Lung microvascular endothelial cell (primary cell): Measurements from ENCODE around the gene SMPD2. TPM values are rescaled to one million over a fixed set of nuclear protein-coding genes. Genes with fewer than 3 reads are reported as not detected.

Experiments
- DNase-seq, 2 donors: peaks; one replicate each; pipeline versions ENCODE4 v3.0.0 to v3.0.0-alpha.2; 2010; ENCODE audit warnings: low read depth in 2 of 2
- total RNA-seq: library from RNA; depleted of rRNA; stranded (reverse); fragments of >200 nt; gene quantifications from 2 replicates; pipeline ENCODE4 v1.2.1, GENCODE V29; 2014

The SMPD2 gene
- total RNA-seq, 1 donor from 2014 or later = 7.3 TPM

- DNase-seq = no peak
Measured at GRCh38 chr6:109483735-109484057, 43.2 kb downstream of the SMPD2 start.

GRCh38 chr6:109484122-109484521 is 43.6 kb downstream of the SMPD2 start:
- DNase-seq = no peak

- DNase-seq = no peak
Measured at GRCh38 chr6:109485266-109485935, 44.9 kb downstream of the SMPD2 start.

GRCh38 chr6:109486068-109486467 is 45.5 kb downstream of the SMPD2 start:
- DNase-seq = no peak

- DNase-seq = no peak
Measured at GRCh38 chr6:109488001-109488400, 47.5 kb downstream of the SMPD2 start.

- DNase-seq = no peak
Measured at GRCh38 chr6:109490713-109491112, 50.2 kb downstream of the SMPD2 start.

- DNase-seq = no peak
Measured at GRCh38 chr6:109491207-109491938, 50.8 kb downstream of the SMPD2 start.

Other genes with a start within 250 kb of the SMPD2 start
- gene CD164, start 58.3 kb upstream of the SMPD2 start, total RNA-seq = 107 and 122 TPM in 2 replicates
- gene PPIL6, start 96 bp upstream of the SMPD2 start, total RNA-seq = 0.22 and 0.60 TPM in 2 replicates
- 12.5 and 15.9 TPM in 2 replicates for gene MICAL1, start 15.0 kb downstream of the SMPD2 start, total RNA-seq
- gene ZBTB24, start 42.5 kb downstream of the SMPD2 start, total RNA-seq = 3.1 and 4.4 TPM in 2 replicates